ENCODE data around the gene XIRP2. TPM values are rescaled to one million over a fixed set of nuclear protein-coding genes. Genes with fewer than 3 reads are reported as not detected.

XIRP2 gene
- total RNA-seq, 1 donor from 2014 or later: 0.25 TPM

GRCh38 chr2:166932032-166932431, 43.8 kb downstream of the XIRP2 start:
- H3K27ac Mint-ChIP-seq (ENCODE audit: unreplicated experiment): no peak overlapping the region
- no peak overlapping the region for H3K4me3 Mint-ChIP-seq (ENCODE audit: unreplicated experiment)

DNA sequence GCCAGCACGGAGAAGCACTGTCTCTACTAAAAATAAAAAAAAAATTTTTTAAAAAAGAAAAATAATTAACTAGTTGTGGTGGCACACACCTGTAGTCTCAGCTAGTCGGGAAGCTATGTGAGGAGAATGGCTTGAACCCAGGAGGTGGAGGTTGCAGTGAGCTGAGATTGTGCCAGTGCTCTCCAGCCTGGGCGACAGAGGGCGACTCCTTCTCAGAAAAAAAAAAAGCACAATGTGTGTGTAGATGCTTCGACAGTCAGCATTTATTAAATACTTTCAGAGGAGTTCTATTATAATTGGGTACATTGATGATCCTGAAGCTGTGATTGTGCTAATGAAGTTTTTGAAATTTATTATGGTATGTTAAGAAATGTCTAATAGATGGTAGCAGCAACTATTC, 46.5 kb downstream of the XIRP2 start:
- H3K27me3 ChIP-seq (ENCODE audit: insufficient read depth, low read length): no peaks in the 10 kb centered on the region
- TF ChIP-seq EZH2 (IDR thresholded peaks at IDR 0.05; ENCODE audit: insufficient read depth, low read length) (no peak), CTCF (IDR thresholded peaks at IDR 0.05; ENCODE audit: insufficient read depth, low read depth, low read length) (no peak)
- H3K9me3 ChIP-seq (ENCODE audit: insufficient read depth, low read depth, low read length): no peaks in the 10 kb centered on the region

More at GRCh38 chr2:166932032-166932431, 43.8 kb downstream of the XIRP2 start:
- Mint-ChIP-seq H3K9me3 (ENCODE audit: unreplicated experiment) (peaks cover 1% of the 10 kb centered on the region), H3K4me1 (ENCODE audit: low read depth, unreplicated experiment) (no peaks in the 10 kb centered on the region), H3K36me3 (ENCODE audit: low read depth, unreplicated experiment) (no peaks in the 10 kb centered on the region), H3K27me3 (ENCODE audit: low read depth, unreplicated experiment) (no peaks in the 10 kb centered on the region)
- Histone ChIP-seq H3K4me1 (ENCODE audit: insufficient read depth, low read length) (no peaks in the 10 kb centered on the region), H3K9me3 (ENCODE audit: insufficient read depth, low read depth, low read length) (no peaks in the 10 kb centered on the region), H3K9ac (ENCODE audit: low read length) (no peak overlapping the region), H3K79me2 (ENCODE audit: insufficient read depth, low read length) (no peaks in the 10 kb centered on the region), H3K4me2 (ENCODE audit: low read length) (no peak overlapping the region), H3K27ac (ENCODE audit: low read depth, low read length) (no peak overlapping the region), H3K36me3 (ENCODE audit: insufficient read depth, low read length) (no peaks in the 10 kb centered on the region), H4K20me1 (ENCODE audit: insufficient read depth, low read length) (no peaks in the 10 kb centered on the region), H2AFZ (ENCODE audit: low read depth, low read length) (no peak overlapping the region), H3K4me3 (ENCODE audit: insufficient read depth, low read depth, low read length) (no peak overlapping the region), H3K27me3 (ENCODE audit: insufficient read depth, low read length) (no peaks in the 10 kb centered on the region)
- TF ChIP-seq CTCF (IDR thresholded peaks at IDR 0.05; ENCODE audit: insufficient read depth, low read depth, low read length) (no peak), EZH2 (IDR thresholded peaks at IDR 0.05; ENCODE audit: insufficient read depth, low read length) (no peak)
- no peak for DNase-seq (ENCODE audit: low read depth)
- FAIRE-seq: no peak

DNA sequence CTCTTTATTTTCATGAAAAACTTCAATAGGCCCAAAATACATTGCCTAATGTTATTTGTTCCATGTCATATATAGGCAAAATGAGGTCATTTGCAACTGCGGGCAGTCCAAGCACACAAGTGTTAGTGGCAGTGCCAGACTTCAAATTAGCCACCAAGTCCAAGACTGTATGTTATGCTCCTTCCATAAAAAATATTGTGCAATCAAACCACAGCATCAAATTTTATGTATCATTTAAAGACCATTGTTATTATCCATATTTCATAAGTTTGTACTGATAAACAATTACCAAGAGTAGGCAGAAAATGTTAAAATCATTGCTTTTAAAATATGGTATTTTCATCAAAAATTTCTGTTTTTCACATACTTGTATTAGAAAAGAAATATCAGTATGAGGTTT, 54.1 kb downstream of the XIRP2 start:
- Mint-ChIP-seq H3K4me3 (ENCODE audit: unreplicated experiment) (no peak overlapping the region), H3K27ac (ENCODE audit: unreplicated experiment) (no peak overlapping the region), H3K9me3 (ENCODE audit: unreplicated experiment) (peaks cover 13% of the 10 kb centered on the region), H3K36me3 (ENCODE audit: low read depth, unreplicated experiment) (no peaks in the 10 kb centered on the region), H3K4me1 (ENCODE audit: low read depth, unreplicated experiment) (no peaks in the 10 kb centered on the region), H3K27me3 (ENCODE audit: low read depth, unreplicated experiment) (no peaks in the 10 kb centered on the region)
- Histone ChIP-seq H3K4me1 (ENCODE audit: insufficient read depth, low read length) (no peaks in the 10 kb centered on the region), H3K4me3 (ENCODE audit: insufficient read depth, low read depth, low read length) (no peak overlapping the region), H3K79me2 (ENCODE audit: insufficient read depth, low read length) (no peaks in the 10 kb centered on the region), H3K4me2 (ENCODE audit: low read length) (no peak overlapping the region), H2AFZ (ENCODE audit: low read depth, low read length) (no peak overlapping the region), H3K9me3 (ENCODE audit: insufficient read depth, low read depth, low read length) (no peaks in the 10 kb centered on the region), H3K27me3 (ENCODE audit: insufficient read depth, low read length) (no peaks in the 10 kb centered on the region), H3K9ac (ENCODE audit: low read length) (no peak overlapping the region), H4K20me1 (ENCODE audit: insufficient read depth, low read length) (no peaks in the 10 kb centered on the region), H3K27ac (ENCODE audit: low read depth, low read length) (no peak overlapping the region), H3K36me3 (ENCODE audit: insufficient read depth, low read length) (no peaks in the 10 kb centered on the region)
- FAIRE-seq: no peak
- TF ChIP-seq EZH2 (IDR thresholded peaks at IDR 0.05; ENCODE audit: insufficient read depth, low read length) (no peak), CTCF (IDR thresholded peaks at IDR 0.05; ENCODE audit: insufficient read depth, low read depth, low read length) (no peak)
- DNase-seq (ENCODE audit: low read depth): no peak

More for the DNA sequence above, 46.5 kb downstream of the XIRP2 start:
- Histone ChIP-seq H3K4me2 (ENCODE audit: low read length) (no peak overlapping the region), H3K4me3 (ENCODE audit: insufficient read depth, low read depth, low read length) (no peak overlapping the region), H3K27ac (ENCODE audit: low read depth, low read length) (no peak overlapping the region), H3K4me1 (ENCODE audit: insufficient read depth, low read length) (no peaks in the 10 kb centered on the region), H2AFZ (ENCODE audit: low read depth, low read length) (no peak overlapping the region), H3K36me3 (ENCODE audit: insufficient read depth, low read length) (no peaks in the 10 kb centered on the region), H3K9ac (ENCODE audit: low read length) (no peak overlapping the region), H3K79me2 (ENCODE audit: insufficient read depth, low read length) (no peaks in the 10 kb centered on the region), H4K20me1 (ENCODE audit: insufficient read depth, low read length) (no peaks in the 10 kb centered on the region)
- no peak for FAIRE-seq
- H3K27me3 Mint-ChIP-seq (ENCODE audit: low read depth, unreplicated experiment): no peaks in the 10 kb centered on the region
- H3K4me3 Mint-ChIP-seq (ENCODE audit: unreplicated experiment): no peak overlapping the region
- no peaks in the 10 kb centered on the region for H3K4me1 Mint-ChIP-seq (ENCODE audit: low read depth, unreplicated experiment)
- DNase-seq (ENCODE audit: low read depth): no peak
- no peaks in the 10 kb centered on the region for H3K36me3 Mint-ChIP-seq (ENCODE audit: low read depth, unreplicated experiment)
- H3K9me3 Mint-ChIP-seq (ENCODE audit: unreplicated experiment): peaks cover 11% of the 10 kb centered on the region
- no peak overlapping the region for H3K27ac Mint-ChIP-seq (ENCODE audit: unreplicated experiment)
